HG03108 (cell line): ENCODE data around the gene NSD2.

Source experiments
- ATAC-seq: cut with Tn5 transposase; IDR thresholded peaks from one replicate; pipeline ENCODE4 v1.9.1; 2021; ENCODE audit warnings: moderate library complexity; ENCODE audit not compliant: unreplicated experiment

Gene NSD2

DNA sequence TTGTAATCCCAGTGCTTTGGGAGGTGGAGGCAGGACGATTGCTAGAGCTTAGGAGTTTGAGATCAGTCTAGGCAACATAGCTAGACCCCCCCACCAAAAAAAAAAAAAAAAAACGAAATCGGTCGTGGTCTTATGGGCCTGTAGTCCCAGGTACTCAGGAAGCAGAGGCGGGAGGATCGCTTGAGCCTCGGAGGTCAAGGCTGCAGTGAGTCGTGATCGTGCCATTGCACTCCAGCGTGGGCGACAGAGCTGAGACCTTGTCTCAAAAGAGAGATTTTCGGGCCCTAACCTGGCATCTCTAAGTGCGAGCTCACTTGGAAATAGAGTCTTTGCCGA lies 8.3 kb upstream of the NSD2 start:
- no peak for ATAC-seq

- no peak for ATAC-seq
Observed at GRCh38 chr4:1863297-1864033, 7.7 kb upstream of the NSD2 start.

DNA sequence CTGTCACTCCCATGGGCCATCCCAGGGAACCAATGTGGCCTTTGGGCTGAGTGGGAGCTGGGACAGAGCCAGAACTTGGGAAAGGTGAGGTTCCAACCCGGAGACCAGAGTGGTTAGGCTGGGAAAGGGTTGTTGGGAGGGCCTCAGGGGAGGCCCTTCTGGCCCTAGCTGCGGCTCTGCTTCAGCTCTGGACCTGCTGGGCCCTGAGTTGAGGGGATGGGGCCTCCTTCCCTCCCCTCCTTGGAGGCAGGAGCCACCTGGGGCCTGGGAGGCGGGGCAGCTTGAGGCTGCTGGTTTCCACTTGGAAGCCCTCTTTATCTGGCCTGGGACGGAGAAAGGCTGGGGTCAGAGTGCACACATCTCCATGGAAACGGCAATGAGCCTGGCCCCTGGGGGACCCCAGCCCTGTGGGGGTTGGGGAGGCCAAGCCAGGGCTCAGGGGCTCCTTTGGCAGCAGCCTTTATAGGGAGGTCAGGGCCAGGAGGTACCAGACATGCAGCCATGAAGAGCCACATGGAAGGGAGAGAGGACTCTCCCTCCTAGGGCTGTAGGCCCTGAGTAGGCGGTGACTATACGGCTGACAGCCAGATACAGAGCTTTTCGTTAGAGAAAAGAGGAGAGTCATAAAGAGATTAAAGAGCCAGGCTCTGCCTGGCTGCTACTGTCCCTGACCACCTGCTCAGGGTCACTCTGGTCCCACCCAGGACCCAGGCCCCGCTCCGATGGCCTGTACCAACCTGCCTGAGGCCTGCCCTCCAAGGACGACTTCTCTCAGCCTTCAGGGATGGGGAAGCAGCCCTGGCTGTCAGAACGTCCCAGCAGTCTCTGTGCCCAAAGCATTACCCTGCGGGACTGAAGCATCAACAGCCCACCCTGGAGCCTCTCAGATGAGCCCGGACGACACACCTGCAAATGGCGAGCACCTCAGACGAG lies 6.9 kb upstream of the NSD2 start:
- ATAC-seq: no peak

DNA sequence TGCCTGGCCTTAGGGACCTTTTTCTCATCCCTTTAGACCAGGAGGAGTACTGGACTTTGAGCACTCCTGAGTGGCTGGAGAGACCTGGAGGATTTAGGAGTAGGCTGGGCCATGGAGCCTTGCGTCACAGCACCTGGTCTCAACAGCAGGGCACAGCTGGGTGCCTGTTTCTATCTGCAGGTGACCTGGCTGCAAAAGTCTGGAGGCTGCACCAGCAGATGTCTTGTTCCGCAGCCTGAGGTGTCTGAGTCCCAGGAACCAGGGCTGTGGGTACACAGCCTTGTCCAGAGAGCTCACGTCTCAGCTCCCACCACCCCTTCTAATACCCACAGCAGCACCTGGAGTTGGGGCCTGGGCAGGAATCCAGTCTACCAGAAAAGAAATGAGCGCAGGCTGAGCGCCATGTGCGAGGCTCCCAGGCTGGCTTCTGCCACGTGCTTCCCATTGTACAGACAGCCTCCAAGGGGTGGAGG lies 5.0 kb upstream of the NSD2 start:
- no peak for ATAC-seq

- ATAC-seq: no peak
Observed at GRCh38 chr4:1868293-1868692, 2.9 kb upstream of the NSD2 start.

DNA sequence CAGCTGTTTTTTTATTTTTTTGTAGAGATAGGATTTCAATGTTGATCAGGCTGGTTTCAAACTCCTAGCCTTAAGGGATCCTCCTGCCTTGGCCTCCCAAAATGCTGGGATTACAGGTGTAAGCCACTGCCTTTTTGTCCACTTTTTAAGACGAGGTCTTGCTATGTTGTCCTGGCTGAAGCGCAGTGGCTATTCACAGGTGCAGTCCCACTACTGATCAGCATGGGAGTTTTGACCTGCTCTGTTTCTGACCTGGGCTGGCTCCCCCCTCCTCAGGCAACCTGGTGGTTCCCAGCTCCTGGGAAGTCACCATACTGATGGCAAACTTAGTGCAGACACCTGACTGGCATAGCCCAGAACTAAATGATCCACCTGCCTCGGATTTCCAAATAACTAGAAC lies 2.3 kb upstream of the NSD2 start:
- no peak for ATAC-seq

DNA sequence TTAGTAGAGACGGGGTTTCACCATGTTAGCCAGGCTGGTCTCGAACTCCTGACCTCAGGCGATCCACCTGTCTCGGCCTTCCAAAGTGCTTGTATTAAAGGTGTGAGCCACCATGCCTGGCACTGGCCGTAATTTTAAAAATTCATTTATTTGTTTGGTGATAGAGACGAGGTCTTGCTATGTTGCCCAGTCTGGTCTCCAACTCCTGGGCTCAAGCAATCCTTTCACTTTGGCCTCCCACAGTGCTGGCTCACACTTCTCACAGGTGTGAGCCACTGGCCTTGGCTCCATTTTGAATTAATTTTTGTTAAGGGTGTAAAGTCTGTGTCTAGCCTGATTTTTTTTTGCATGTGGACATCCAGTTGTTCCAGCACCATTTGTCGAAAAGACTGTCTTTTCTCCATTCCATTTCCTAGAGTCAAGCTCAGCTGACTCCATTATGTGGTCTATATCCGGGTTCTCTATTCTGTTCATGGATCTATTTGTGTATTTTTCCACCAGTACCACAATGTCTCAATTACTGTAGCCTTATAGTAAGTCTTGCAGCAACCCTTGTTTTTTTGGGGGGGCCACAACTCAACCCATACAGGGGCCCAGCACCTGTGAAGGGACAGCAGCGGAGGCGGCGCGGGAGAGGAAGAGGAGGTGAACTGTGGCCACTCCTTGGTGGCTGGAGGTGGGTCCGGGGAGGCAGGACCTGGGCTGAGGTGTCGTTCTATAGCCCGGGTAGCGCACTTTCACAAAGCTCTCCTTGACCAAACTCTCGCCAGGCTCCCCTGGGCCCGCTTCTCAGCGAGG lies 1.5 kb upstream of the NSD2 start:
- no peak for ATAC-seq

GRCh38 chr4:1870328-1870577 lies 940 bp upstream of the NSD2 start:
- ATAC-seq: peak; percentile 46

GRCh38 chr4:1871471-1872021 lies 353 bp downstream of the NSD2 start:
- peak; percentile 5 for ATAC-seq

GRCh38 chr4:1872870-1873269 lies 1.7 kb downstream of the NSD2 start:
- no peak for ATAC-seq

GRCh38 chr4:1873291-1873690 lies 2.1 kb downstream of the NSD2 start:
- ATAC-seq: no peak

GRCh38 chr4:1873776-1874175 lies 2.6 kb downstream of the NSD2 start:
- no peak for ATAC-seq

DNA sequence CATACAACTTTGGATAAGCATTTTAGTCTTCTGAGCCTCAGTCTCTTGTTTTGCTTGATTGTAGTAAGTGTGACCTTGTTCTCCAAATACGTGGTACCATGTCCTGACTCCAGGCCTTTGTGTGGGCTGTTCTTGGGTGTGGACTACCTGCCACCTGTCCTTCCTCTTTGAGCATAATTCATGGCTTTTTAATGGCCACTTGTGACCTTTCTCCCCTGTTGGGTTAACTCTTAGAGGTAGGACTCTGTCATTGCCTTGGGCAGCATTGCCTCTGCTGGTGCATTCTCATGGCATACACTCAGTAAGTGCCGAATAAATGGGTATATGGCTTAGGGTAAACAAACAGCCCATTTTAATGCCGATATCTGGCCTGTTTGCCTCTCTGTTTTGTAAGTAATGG lies 3.0 kb downstream of the NSD2 start:
- ATAC-seq: no peak

- ATAC-seq: no peak
Observed at GRCh38 chr4:1879485-1879884, 8.3 kb downstream of the NSD2 start.

- ATAC-seq: no peak
Observed at GRCh38 chr4:1880332-1880731, 9.1 kb downstream of the NSD2 start.

GRCh38 chr4:1882850-1883271 lies 11.7 kb downstream of the NSD2 start:
- ATAC-seq: no peak

DNA sequence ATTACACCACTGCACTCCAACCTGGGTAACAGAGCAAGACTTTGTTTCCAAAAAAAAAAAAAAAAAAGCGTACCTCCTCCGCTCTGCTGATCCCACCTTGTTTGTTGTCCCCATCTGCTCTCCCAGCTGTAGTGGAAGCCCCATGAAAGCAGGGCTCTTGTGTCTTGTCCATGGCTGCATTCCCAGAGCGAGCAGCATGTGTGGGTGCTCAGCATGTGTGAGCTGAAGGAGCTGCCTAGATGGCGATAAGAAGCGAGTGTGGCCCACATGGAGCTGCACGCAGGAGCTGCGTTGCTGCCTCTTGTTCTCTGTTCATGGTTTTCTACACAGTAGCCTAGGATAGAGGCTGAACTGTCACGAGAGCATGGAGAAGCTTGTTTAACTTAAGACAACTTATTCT lies 12.4 kb downstream of the NSD2 start:
- ATAC-seq: no peak

DNA sequence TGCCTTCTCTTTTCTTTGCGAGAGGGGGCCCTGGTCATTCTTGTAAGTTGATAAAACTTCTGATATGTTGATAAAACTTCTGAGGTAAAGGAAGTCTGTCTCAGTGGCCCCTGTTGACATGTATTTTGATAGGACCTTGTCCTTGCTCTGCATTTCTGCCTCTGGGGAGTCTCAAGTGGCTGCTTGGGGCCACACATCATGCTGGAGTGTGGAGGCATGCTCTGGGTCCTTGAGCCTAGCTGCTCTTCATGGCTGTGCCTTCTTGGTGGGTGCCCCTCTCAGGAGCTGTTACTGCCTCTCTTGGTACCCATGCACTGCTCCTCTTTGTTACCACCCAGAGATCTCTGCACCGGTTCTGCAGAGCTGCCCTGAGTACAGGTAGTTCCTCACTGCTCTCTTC lies 14.2 kb downstream of the NSD2 start:
- ATAC-seq: no peak

DNA sequence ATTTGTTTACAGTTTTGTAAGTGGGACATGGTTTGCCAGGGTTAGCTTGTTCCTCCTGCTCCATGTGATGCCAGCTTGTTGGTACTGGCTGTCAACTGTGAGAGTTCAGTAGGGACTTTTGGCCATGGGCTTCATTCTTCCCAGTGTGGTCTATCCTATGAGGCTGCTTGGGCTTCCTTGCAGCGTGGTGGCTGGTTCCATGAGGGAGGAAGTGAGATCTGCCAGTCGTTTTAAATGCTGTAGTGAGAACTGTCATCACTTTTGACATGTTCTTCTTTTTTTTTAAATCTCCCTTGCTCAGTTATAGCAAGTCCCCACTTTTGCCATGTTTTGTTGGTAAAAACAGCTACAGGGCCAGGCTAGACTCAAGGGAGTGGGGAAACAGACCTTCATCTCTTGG lies 15.9 kb downstream of the NSD2 start:
- no peak for ATAC-seq

GRCh38 chr4:1890979-1891570 lies 19.9 kb downstream of the NSD2 start:
- no peak for ATAC-seq
